Right lung (tissue), 5 donors: ENCODE data around the gene GFER. TPM values are rescaled to one million over a fixed set of nuclear protein-coding genes. Genes with fewer than 3 reads are reported as not detected.
"Not testable (repeated sequence)": the region's sequence is repeated elsewhere in the genome, so short reads cannot be mapped to it uniquely, and the experiment has no call there.

Experiments used
- DNase-seq, 2 donors: peaks; one replicate each; pipeline ENCODE4 v3.0.0-alpha.2; 2013
- polyA plus RNA-seq, 5 donors: library from polyadenylated mRNA; unstranded; fragments of 120-200 nt; gene quantifications; one replicate each; pipeline versions ENCODE4 v1.2.1 to v1.2.3, GENCODE V29; 2013; ENCODE audit warnings: inconsistent platforms in 1 of 5, low replicate concordance in 1 of 5; ENCODE audit not compliant: insufficient read length in 5 of 5, insufficient read depth in 1 of 5

Gene GFER
- polyA plus RNA-seq, 5 donors = 17.0 to 28.1 (median 21.1) TPM

GRCh38 chr16:2024032-2024420 lies 40.0 kb downstream of the GFER start:
- no peak for DNase-seq

DNA sequence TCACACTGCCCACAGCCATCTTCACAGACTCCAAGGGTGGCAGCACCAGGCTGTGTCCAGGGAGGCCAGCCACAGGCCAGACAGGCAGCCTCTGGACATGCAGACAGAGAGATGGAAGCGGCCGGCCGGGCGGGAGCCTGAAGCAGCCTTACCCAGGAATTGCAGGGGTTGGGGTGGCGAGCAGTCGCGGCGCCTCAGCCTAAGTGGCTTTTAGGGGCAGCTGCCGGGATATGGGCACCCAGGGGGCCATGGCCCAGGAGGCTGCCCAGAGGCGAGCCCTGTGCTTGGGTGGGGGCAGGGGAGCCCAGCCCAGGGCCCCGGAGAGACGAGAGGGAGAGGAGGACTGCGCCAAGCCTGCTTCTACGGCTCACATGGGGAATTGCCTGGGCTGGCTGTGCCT lies 41.3 kb downstream of the GFER start:
- DNase-seq = no peak

DNA sequence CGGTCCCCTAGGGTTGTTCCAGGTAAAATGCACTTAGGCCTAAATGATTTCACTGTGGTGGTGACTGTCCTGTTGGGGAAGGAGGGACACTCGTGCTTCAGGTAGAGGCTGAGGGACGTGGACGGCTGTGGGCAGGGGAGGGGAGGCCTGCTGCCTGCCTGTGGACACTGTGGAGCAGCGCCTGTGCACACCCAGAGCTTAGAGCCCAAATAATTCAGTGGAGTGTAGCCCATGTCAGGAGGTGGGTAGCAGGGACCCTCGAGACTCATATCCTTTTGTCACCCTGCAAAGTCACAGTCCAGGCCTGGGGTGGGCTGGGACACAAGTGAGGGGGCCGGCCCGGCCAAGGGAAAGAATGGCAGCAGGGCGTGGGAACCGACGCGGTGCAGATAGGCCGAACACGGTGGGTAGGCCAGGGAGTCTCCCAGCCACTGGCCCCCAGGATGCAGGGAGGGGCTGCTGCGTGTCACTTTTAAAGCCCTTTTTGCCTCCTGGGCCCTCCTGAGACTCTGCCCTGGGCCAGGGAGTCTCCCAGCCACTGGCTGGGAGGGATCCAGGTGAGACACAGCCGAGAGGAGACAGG lies 42.0 kb downstream of the GFER start:
- no peak for DNase-seq

DNA sequence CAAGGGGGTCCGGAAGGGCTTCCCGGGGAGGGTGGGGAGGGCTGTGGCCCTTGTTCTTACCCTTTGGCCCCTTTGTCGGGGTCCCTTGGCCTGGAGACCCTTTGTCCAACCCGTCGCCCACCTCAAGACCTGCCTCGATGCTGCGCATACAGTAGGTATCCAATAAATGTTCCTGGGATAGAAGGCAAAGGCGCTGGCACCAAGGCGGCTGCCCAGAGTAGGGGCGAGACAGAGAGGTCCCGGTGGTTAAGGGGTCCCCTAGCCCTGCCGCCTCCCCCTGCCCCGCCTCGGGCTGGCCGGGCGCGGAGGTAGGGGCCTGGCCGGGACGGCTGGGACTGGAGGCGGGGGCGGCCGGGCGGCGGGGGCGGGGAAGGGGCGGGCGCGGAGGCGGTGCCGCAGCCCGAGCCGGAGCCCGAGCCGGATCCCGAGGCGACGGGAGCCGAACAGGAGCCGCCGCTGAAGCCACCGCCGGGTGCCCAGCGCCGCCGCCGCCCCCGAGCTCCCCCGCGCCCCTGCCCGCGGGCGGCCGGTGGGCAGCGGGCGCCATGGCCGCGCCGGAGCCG lies 42.5 kb downstream of the GFER start, which contains the start of gene NHERF2:
NHERF2 (plus strand) TSS at position 442 of the 563 bp plus-strand sequence; CDS start at position 546, 104 bp downstream.
- no peak for DNase-seq

GRCh38 chr16:2027024-2028010 lies 43.3 kb downstream of the GFER start:
- DNase-seq = no peak

DNA sequence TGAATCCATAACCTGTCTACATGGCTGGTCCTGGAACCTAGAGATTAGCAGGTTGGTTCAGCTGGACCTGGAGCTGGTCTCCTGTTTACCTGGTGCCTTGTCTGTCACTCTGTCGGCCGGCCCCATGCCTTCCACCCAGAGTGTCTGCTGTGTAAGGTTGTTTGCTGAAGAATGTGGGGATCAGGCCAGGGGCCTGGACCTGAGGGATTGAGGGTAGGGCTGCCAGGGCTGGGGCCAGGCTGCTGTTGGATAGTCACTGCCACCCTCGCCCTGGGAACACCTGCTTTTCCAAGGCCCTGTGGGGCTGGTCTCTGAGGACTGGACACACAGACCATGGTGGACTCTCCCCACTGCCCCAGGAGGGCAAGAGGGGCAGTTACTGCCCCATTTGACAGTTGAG lies 44.2 kb downstream of the GFER start:
- DNase-seq = no peak

DNA sequence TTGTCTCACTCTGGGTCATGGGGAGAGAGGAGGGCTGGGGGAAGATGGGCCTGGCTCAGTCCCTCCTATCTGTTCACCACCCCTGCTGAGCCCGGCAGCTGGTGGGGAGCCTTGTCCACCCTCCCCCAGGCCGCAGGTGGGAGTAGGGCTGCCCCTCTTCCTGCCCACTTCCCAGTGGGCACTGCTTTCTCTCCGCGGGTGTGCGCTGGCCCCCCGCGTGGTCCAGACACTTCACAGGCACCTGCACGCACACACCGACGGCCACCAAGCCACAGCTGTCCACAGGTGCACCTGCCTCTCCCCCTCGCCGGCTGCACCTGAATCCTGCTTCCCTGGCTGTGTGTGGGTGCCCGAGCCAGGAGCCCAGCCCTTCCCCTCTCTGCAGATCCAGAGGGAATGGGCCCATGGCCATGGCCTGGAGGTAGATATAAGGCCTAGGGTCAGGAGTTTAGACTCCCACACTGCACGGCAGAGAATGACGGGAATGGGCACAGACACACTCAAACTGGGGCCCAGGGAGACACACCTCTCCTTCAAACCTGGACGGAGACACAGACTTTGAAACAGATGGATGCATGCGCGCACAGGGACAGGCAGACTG lies 44.7 kb downstream of the GFER start:
- DNase-seq = no peak

- no peak for DNase-seq
Measured at GRCh38 chr16:2029350-2029749, 45.4 kb downstream of the GFER start.

DNA sequence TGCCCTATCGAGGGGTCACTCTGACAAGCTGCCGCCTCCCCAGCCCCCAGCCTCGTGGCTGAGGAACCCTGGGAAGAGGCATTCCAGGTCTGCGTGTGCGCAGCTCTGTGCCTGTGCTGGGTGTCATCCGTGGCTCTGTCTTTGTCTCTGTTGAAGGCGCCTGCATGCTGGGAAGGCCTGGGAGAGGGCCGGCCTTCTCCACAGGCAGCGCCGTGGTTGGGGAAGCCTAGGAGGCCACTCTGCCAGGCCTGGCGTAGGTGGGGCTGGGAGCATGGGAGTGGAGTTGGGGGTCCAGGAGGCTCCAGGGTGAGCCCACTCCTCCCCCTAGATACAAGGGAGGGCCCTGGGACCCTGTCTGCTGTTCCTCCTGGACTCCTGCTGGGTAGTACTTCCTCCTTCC lies 46.0 kb downstream of the GFER start:
- no peak for DNase-seq

- DNase-seq = no peak
Measured at GRCh38 chr16:2031081-2031577, 47.1 kb downstream of the GFER start.

GRCh38 chr16:2032285-2033056 lies 48.5 kb downstream of the GFER start:
- DNase-seq = no peak

DNA sequence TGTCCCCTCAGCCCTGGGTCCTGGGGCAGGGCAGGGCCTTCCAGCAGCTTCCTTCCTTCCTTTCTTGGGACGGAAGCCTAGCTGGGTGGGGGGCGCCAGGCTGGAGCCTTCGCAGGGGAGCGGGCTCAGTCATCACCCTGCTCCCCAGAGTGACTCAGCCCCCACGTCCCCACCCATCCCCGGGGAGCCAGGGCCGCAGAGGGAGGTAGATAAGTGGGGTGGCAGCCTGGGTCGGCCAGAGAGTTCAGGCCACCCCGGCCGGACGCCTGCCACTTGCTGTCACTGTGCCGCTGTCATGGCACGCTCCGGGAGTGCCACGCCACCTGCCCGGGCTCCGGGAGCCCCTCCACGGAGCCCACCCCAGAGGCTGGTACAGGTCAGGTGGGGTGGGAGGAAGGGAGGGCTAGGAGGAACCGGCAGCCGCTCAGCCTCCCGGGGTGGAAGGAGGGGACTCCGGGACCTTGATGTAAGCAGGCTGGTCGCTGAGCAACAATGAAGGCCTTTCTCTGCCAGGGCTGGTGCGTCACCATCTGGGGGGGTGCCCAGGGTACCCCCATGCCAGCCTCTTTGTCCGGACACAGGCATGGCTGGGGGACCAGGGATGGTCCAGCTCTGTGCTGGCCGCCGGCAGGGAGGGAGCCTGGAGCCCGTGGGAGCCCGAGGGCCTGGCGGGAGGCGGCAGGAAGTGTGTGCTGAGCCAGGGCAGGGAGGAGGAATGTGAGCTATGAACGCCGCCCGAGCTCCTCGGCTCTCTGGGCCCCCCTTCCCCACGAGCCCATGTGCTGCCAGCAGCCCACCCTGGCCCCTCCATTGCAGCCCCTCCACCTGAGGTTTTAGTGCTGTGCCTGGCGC lies 49.3 kb downstream of the GFER start:
- peak in 1 of 2 donors; percentile 63 for DNase-seq

- DNase-seq = not testable (repeated sequence)
Measured at GRCh38 chr16:2033909-2034695, 50.1 kb downstream of the GFER start.

GRCh38 chr16:2034696-2035430 lies 50.9 kb downstream of the GFER start:
- no peak for DNase-seq

- DNase-seq = peak; percentile 69 to 74
Measured at GRCh38 chr16:2035431-2036199, 51.6 kb downstream of the GFER start.

DNA sequence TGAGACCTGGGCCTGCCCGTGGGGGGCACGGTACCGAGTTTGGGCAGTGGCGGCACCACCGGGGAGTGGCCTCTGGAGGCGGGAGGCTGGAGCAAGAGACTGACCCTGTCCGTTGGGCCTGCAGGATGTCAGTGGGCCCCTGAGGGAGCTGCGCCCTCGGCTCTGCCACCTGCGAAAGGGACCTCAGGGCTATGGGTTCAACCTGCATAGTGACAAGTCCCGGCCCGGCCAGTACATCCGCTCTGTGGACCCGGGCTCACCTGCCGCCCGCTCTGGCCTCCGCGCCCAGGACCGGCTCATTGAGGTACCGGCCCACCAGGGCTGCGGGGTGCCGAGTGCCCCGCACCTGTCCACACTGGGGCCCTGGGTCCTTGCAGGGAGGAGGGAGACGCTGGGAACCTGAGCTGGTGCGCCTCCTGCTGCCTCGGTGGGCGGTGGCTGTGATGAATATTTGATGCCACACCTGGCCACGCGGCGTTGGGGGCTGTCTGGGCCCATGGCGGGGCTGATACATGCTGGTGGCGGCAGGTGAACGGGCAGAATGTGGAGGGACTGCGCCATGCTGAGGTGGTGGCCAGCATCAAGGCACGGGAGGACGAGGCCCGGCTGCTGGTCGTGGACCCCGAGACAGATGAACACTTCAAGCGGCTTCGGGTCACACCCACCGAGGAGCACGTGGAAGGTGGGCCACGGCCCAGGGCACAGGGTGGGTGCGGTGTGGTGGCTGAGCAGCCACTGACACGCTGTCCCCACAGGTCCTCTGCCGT lies 52.4 kb downstream of the GFER start:
- DNase-seq = no peak

GRCh38 chr16:2037115-2037514 lies 53.1 kb downstream of the GFER start:
- no peak for DNase-seq
